ENCODE data around the gene CYB561D1. TPM values are rescaled to one million over a fixed set of nuclear protein-coding genes. Genes with fewer than 3 reads are reported as not detected.

The CYB561D1 gene
- total RNA-seq, 2 donors from 2014 or later: 9.5 to 16.5 TPM

DNA sequence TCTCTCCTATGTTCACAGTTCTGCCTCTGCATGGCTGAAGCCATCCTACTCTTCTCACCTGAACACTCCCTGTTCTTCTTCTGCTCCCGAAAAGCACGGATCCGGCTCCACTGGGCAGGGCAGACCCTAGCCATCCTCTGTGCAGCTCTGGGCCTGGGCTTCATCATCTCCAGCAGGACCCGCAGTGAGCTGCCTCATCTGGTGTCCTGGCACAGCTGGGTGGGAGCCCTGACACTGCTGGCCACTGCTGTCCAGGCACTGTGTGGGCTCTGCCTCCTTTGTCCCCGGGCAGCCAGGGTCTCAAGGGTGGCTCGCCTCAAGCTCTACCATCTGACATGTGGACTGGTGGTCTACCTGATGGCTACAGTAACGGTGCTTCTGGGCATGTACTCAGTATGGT, 1.8 kb downstream of the CYB561D1 start:
- Histone ChIP-seq H3K27me3 (replicated peaks; ENCODE audit: insufficient read depth) (no peaks in the 10 kb centered on the region), H3K36me3 (peaks cover 21% of the 10 kb centered on the region), H3K4me3 (no peak overlapping the region), H3K4me1 (ENCODE audit: control insufficient read depth in 1 of 2, low read depth in 2 of 2) (peaks cover 17 to 55% of the 10 kb centered on the region in 2 donors), H3K9me3 (no peaks in the 10 kb centered on the region), H3K27ac (no peak overlapping the region)
- DNase-seq (ENCODE audit: low spot score) (no peak), ATAC-seq (ENCODE audit: insufficient number of reproducible peaks, low FRiP score, low read depth) (no peak)
- TF ChIP-seq CTCF (IDR thresholded peaks at IDR 0.05): no peak

GRCh38 chr1:109497449-109498160, 3.7 kb downstream of the CYB561D1 start:
- no peak overlapping the region for H3K27ac ChIP-seq
- H3K4me1 ChIP-seq (ENCODE audit: control insufficient read depth in 1 of 2, low read depth in 2 of 2): peaks cover 21 to 70% of the 10 kb centered on the region in 2 donors
- DNase-seq (ENCODE audit: low spot score) (no peak), ATAC-seq (ENCODE audit: insufficient number of reproducible peaks, low FRiP score, low read depth) (no peak)
- H3K27me3 ChIP-seq (replicated peaks; ENCODE audit: insufficient read depth): no peaks in the 10 kb centered on the region
- TF ChIP-seq CTCF (IDR thresholded peaks at IDR 0.05): no peak
- peaks cover 21% of the 10 kb centered on the region for H3K36me3 ChIP-seq
- H3K9me3 ChIP-seq: no peaks in the 10 kb centered on the region
- no peak overlapping the region for H3K4me3 ChIP-seq

DNA sequence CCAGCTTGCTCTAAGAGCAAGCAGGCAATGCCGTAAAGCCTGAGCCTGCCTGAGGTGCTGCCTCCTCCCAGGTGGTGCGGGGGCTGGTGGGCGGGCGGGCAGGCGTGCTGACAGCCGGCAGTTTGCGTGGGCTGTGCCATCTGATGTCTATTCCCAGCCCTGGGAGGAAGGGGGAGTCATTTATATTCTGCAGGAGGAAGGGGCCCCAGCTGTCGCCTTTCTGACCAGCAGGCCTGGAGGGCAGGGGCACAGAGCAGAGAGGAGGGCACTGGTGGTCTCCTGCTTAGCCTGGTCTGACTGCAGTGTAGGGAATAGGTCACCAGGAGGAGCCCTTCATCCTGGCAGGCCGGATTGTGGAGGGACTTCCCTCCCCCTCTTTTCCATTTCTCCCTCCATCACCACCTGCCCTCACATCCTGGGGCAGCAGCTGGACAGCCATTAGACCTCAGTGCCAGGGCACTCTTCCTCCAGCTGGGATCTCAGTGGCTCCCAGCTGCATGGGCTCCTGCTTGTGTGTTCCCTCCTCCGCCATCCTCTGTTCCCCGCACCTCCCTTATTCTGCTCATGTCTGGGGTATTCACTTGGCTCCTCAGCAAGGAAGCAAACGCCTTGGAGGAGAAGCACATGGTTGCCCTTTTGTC, 4.4 kb downstream of the CYB561D1 start:
- DNase-seq (ENCODE audit: low spot score) (no peak), ATAC-seq (ENCODE audit: insufficient number of reproducible peaks, low FRiP score, low read depth) (no peak)
- peak overlapping the region in 1 of 2 donors; percentile 25 for H3K27ac ChIP-seq
- no peaks in the 10 kb centered on the region for H3K9me3 ChIP-seq
- H3K4me3 ChIP-seq: no peak overlapping the region
- no peaks in the 10 kb centered on the region for H3K27me3 ChIP-seq (replicated peaks; ENCODE audit: insufficient read depth)
- peaks cover 21% of the 10 kb centered on the region for H3K36me3 ChIP-seq
- peaks cover 21 to 67% of the 10 kb centered on the region in 2 donors for H3K4me1 ChIP-seq (ENCODE audit: control insufficient read depth in 1 of 2, low read depth in 2 of 2)
- TF ChIP-seq CTCF (IDR thresholded peaks at IDR 0.05): peak; percentile 52

DNA sequence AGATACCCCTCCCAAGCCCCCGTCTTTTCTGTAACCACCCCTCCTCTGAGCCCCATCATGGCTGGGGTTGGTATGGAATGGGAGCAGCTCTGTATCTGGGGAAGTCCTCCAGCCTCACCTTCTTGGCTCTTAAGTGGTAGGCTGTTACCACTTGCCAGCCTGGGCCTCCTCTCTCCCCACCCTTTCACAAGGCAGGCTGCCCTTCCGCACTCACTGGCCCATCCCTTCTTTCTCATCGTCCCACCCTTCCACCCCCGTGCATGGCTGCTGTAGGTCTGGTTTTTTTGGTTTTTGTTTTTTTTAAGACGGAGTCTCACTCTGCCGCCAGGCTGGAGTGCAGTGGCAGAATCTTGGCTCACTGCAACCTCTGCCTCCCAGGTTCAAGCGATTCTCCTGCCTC, 5.2 kb downstream of the CYB561D1 start:
- no peaks in the 10 kb centered on the region for H3K27me3 ChIP-seq (replicated peaks; ENCODE audit: insufficient read depth)
- H3K4me1 ChIP-seq (ENCODE audit: control insufficient read depth in 1 of 2, low read depth in 2 of 2): peaks cover 17 to 62% of the 10 kb centered on the region in 2 donors
- peak overlapping the region; percentile 4 to 34 for H3K27ac ChIP-seq
- DNase-seq (ENCODE audit: low spot score): no peak
- H3K9me3 ChIP-seq: no peaks in the 10 kb centered on the region
- H3K36me3 ChIP-seq: peaks cover 21% of the 10 kb centered on the region
- TF ChIP-seq CTCF (IDR thresholded peaks at IDR 0.05): no peak
- no peak overlapping the region for H3K4me3 ChIP-seq
- no peak for ATAC-seq (ENCODE audit: insufficient number of reproducible peaks, low FRiP score, low read depth)

- Histone ChIP-seq H3K27me3 (replicated peaks; ENCODE audit: insufficient read depth) (no peaks in the 10 kb centered on the region), H3K4me1 (ENCODE audit: control insufficient read depth in 1 of 2, low read depth in 2 of 2) (peaks cover 16 to 58% of the 10 kb centered on the region in 2 donors), H3K4me3 (no peak overlapping the region), H3K9me3 (no peaks in the 10 kb centered on the region), H3K27ac (peak overlapping the region; percentile 65 to 72), H3K36me3 (peaks cover 21% of the 10 kb centered on the region)
- DNase-seq (ENCODE audit: low spot score) (no peak), ATAC-seq (ENCODE audit: insufficient number of reproducible peaks, low FRiP score, low read depth) (no peak)
- TF ChIP-seq CTCF (IDR thresholded peaks at IDR 0.05): peak; percentile 17
Observed at GRCh38 chr1:109499661-109500536, 6.0 kb downstream of the CYB561D1 start.

Data from thoracic aorta (tissue), 2 donors.